Measurements from ENCODE around the gene NAT8L.

NAT8L gene

DNA sequence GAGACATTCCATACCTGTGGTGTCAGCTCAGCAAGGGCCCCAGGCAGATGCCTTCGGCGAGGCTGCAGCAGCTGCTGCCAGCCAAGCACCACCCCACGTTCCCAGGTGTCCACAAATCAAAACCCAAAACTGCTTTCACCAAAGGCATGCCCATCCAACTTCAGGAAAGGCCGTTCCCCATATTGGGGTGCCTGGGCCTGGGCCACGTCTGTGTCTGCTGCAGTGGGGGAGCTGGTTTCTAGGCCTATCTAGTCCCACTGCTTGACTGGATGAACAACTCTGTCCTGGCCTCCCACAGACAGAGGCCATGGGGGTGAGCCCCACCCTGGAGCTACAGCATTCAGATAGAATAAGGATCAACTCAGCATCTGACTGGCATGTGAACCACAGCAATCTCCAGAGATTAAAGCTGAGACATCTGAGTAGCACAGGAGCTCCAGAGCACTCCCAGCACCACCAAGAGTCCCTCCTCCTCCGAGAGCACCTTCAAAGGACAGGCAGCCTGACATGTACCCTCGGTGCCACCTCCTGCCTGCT is 37.0 kb downstream of the NAT8L start:
- DNase-seq: no peak

DNA sequence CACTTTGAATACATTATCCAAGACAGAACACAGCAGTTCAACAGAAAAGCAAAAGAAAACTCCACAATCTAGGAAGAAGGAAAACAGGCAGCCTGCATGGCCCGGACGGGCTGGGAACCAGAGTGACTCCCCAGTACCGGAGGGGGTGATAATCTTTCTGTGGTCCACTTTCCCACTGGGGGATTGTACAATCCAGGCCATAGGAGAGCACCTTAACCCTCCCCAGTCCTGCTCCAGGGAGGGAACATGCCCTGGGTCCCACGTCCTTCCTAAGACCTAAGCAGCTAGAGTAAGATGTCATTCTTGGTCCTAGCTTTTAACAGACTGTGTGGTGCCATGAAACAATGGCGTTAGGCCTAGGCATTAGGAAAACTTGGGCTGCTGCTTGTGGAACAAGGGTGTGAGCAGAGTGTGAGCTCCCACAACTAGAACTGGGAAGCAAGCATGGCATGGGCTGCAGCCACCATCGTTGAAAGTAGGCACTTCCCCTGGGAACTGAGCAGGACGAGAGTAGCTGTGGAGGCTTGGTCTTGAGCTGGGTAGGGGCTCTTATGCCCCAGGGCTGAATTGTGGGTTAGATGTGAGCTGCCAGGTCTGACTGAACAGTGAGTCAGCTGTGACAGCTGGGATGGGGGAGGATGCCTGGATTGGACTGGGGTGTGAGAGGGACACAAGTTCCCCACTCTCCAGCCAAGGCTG is 42.4 kb downstream of the NAT8L start:
- DNase-seq: no peak

DNA sequence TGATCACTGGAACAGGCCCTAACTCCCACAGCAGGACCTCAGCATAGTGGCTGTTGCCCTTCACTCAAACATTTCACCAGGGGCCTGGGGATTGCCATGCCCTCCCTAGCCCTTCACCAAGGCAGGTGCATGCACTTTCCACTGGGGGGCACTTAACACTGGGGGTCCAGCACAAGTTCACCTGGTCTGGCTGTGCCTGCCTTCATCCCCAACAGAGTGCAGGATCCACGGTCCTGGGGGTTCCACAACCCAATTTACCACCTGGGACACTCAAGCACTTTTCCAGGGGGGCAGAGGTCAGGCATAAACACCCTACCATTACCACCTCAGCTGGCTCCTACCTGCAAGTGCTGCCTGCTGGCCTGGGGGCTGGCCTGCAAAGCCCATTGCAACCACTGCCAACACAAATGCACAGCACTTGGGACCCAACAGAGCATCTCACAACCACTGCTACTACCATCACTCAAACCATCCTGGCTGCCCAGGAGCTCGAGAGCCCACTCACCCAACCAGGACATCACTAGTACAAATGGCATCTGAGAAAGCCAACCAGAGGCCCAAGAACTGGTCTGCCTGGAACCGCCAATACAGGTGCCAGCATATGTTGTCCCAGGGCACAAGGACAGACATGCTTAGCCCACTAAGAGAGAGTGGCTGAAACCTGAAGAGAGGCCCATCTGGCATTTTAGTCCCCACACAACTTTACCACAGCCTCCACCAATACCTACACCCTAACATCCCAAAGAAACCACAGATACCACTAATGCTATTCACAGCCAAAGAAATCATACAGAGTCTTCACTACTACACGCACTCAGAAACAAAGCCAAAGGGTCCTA is 43.1 kb downstream of the NAT8L start:
- DNase-seq: no peak

DNA sequence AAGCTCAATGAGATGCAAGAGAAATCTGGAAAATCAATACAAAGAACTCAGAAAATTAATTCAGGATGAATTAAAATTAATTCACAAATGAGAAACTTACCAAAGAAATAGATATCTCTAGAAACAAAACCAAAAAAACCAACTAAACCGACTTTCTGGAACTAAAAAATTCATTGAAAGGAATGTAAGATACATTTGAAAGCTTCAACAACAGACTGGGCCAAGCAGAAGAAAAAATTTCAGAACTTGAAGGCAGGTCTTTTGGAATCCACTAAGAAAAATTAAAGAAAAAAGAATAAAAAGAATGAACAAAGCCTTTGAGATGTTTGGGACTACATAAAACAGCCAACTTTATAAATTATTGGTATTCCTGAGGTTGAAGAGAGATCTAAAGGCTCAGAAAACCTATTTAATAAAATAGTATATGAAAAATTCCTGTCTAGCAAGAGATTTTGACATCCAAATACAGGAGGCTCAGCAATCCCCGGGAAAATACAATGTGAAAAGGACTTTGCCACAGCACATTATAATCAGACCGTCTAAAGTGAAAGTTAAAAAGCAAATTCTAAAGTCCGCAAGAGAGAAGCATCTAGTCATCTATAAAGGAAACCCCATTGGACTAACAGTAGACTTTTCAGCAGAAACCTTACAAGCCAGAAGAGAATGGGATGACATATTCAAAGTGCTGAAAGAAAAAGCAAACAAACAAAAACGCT is 44.2 kb downstream of the NAT8L start:
- no peak for DNase-seq

DNA sequence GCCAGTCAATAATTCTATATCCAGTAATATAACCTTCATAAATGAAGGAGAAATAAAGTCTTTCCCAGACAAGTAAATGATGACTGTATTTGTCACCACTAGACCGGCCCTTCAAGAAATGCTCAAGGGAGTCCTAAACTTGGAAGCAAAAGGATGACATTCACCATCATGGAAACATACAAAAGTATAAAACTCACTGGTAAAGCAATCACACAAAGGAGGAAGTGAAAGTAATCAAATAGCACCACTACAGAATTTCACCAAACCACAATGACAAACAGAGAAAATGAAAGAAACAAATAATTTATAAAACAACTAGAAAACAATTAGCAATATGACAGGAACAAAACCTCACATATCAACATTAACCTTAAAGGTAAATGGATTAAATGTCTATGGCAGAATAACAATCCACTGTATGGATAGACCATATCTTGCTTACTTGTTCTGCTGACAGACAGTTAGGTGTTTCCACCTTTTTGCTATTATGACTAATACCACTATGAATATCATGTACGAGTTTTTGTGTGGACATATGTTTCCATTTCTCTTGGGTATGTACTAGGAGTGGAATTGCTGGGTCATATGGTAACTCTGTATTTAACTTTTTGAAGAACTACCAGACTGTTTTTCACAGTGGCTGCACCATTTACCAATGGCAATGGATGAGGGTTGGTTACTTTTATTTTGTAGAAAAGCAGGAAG is 44.9 kb downstream of the NAT8L start:
- no peak for DNase-seq

DNA sequence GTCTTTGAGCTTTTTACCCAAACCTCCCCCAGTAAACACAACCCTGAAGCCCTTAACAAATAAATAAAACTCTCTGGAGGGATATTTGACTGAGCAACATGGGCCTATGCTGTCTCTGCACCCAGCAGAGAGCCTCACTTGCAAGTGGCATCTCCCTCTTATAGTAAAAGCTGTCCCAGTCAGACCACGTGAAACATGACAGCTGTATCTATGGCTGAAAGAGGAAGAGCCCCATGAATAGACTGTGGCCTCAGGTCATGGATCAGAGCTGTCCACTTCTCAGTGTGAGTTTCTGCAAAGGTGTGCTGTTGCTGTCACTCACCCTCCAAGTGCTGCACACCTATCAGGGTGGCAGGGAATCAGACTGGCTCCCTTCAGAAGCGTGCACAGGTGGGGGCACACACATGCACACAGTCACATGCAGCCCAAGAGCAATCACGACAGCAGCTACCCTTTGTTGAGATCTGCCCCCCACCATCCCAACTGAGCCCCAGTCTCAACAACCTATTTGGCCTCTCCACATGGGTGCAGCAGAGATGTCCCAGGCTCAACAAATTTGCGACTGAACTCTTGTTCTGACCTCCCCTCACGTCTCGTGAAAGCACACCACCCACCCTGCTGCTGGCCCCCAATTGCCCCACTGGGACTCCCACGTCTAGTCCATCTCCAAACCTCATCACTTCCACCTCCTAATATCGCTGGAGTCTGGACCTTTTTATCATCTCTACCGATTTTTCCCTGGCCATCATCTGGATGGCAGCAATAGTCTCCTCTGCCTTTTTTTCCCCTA is 45.6 kb downstream of the NAT8L start:
- no peak for DNase-seq

DNA sequence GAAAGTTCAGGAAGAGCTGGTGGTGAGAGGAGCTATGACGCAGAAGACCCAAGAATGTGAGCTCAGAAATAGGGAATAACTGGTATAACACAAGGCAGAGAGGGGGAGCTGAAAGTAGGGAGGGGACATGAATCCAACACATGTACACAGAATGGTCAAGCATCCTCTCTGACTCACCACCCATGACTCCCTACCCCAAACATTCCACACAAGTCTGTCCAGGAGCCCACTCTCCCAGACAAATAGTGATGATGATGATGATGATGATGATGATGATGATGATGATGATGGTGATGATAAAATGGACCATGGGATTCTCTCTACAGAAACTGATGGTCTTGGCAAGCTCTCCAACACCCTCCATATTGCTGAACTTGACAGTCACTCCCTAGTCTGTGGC is 46.4 kb downstream of the NAT8L start:
- DNase-seq: no peak

DNA sequence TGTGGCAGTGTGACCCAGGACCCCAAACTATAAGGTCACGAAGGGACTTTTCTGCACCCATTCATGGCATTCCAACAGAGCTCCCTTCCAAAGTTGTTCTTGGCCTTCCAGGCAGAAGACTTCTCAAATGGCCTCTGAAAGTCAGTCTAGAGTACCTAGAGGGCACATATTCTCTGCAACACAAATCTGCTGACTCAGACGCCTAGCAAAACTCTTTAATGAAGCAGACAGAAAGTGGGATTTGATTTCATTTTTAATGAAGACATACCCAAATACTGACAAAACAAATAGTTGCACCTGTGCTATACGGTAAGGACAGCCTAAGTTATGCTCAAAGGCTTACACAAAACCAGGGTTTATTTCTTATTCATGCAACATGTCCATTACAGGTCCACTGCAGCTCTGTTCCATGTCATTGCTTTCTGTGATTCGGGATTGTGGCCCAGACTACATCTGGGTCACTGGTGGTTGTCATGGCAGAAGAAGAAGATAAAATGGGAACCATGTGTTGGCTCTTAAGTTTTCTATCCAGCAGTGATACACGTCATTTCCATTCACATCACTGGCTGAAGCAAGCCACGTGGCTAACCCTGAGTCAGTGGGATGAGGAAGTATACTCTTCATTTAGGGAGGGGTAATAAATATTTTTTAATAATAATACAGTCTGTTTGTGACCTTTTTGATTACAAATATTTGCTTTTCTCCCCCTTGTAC is 57.7 kb downstream of the NAT8L start:
- DNase-seq: no peak

Measured in CD4-positive, alpha-beta T cell treated with Interleukin-6 for 4 hours (primary cell).